ENCODE measurements around the gene ZNF804A.

- TF ChIP-seq, protein P1, sequence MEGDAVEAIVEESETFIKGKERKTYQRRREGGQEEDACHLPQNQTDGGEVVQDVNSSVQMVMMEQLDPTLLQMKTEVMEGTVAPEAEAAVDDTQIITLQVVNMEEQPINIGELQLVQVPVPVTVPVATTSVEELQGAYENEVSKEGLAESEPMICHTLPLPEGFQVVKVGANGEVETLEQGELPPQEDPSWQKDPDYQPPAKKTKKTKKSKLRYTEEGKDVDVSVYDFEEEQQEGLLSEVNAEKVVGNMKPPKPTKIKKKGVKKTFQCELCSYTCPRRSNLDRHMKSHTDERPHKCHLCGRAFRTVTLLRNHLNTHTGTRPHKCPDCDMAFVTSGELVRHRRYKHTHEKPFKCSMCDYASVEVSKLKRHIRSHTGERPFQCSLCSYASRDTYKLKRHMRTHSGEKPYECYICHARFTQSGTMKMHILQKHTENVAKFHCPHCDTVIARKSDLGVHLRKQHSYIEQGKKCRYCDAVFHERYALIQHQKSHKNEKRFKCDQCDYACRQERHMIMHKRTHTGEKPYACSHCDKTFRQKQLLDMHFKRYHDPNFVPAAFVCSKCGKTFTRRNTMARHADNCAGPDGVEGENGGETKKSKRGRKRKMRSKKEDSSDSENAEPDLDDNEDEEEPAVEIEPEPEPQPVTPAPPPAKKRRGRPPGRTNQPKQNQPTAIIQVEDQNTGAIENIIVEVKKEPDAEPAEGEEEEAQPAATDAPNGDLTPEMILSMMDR (IDR thresholded peaks at IDR 0.05), result no peak
- no peak for TF ChIP-seq POLR2A (IDR thresholded peaks at IDR 0.05)
These were observed 39.4 kb upstream of the ZNF804A start for GRCh38 chr2:184558713-184559464.

Data from lower leg skin (tissue), 3 donors.